Keratinocyte (primary cell): Measurements from ENCODE around the gene SEBOX. TPM values are rescaled to one million over a fixed set of nuclear protein-coding genes. Genes with fewer than 3 reads are reported as not detected.

Experiments
- DNase-seq: peaks from one replicate; pipeline ENCODE4 v3.0.0-alpha.2; 2011; ENCODE audit warnings: low read depth, missing footprints, low spot score
- FAIRE-seq: peaks from 2 replicates; lab custom pipeline; 2011; peaks lifted over from hg19 to GRCh38; lab: Jason Lieb, UNC
- H2AFZ ChIP-seq: 2 replicates; pipeline ENCODE4 v1.6.0; 2012; ENCODE audit warnings: low read length, control low read depth, inconsistent platforms; ENCODE audit not compliant: control insufficient read depth
- H3K27ac ChIP-seq: 2 replicates; pipeline ENCODE4 v1.5.1; 2011; ENCODE audit warnings: low read length; ENCODE audit not compliant: control insufficient read depth, insufficient read depth
- H3K27me3 ChIP-seq: 3 replicates; pipeline ENCODE4 v1.6.0; 2011; ENCODE audit warnings: low read length; ENCODE audit not compliant: control insufficient read depth, insufficient read depth; ENCODE audit errors: extremely low read depth
- H3K36me3 ChIP-seq, 2 experiments: 2 replicates in 1 of 2; 3 replicates in 1 of 2; pipeline ENCODE4 v1.5.1; 2011; ENCODE audit warnings: low read length in 2 of 2, mild to moderate bottlenecking in 1 of 2; ENCODE audit not compliant: control insufficient read depth in 2 of 2, insufficient read depth in 2 of 2; ENCODE audit errors: extremely low read depth in 1 of 2
- H3K4me1 ChIP-seq: 3 replicates; pipeline ENCODE4 v1.5.1; 2011; ENCODE audit warnings: low read length; ENCODE audit not compliant: control insufficient read depth, insufficient read depth; ENCODE audit errors: extremely low read depth
- H3K4me2 ChIP-seq: 3 replicates; pipeline ENCODE4 v1.6.0; 2011; ENCODE audit warnings: low read depth, low read length; ENCODE audit not compliant: control insufficient read depth, insufficient read depth; ENCODE audit errors: extremely low read depth
- H3K4me3 ChIP-seq, 3 experiments: fragments of 200-600 bp in 1 of 3; sonication (generic) in 1 of 3; 2 replicates in 2 of 3; 3 replicates in 1 of 3; pipeline ENCODE4 v1.5.1; 2011 to 2016; ENCODE audit warnings: low read length in 3 of 3, mild to moderate bottlenecking in 3 of 3, control low read depth in 2 of 3, inconsistent platforms in 1 of 3, low read depth in 1 of 3, mixed read lengths in 1 of 3, mixed run types in 1 of 3, moderate library complexity in 1 of 3; ENCODE audit not compliant: control insufficient read depth in 2 of 3, insufficient read depth in 2 of 3; ENCODE audit errors: extremely low read depth in 1 of 3
- H3K79me2 ChIP-seq: 2 replicates; pipeline ENCODE4 v1.6.0; 2012; ENCODE audit warnings: low read length; ENCODE audit not compliant: control insufficient read depth, insufficient read depth
- H3K9ac ChIP-seq: 3 replicates; pipeline ENCODE4 v1.6.0; 2011; ENCODE audit warnings: low read length; ENCODE audit not compliant: control insufficient read depth, insufficient read depth; ENCODE audit errors: extremely low read depth
- H3K9me1 ChIP-seq: 3 replicates; pipeline ENCODE4 v1.6.0; 2011; ENCODE audit warnings: low read length; ENCODE audit not compliant: control insufficient read depth, insufficient read depth; ENCODE audit errors: extremely low read depth
- H3K9me3 ChIP-seq: 2 replicates; pipeline ENCODE4 v1.5.1; 2012; ENCODE audit warnings: low read depth, low read length; ENCODE audit not compliant: control insufficient read depth
- H4K20me1 ChIP-seq: 3 replicates; pipeline ENCODE4 v1.6.0; 2011; ENCODE audit warnings: low read length; ENCODE audit not compliant: control insufficient read depth, insufficient read depth; ENCODE audit errors: extremely low read depth
- EZH2 ChIP-seq: IDR thresholded peaks from one replicate; pipeline ENCODE4 v1.6.1; 2012; ENCODE audit warnings: inconsistent platforms, mild to moderate bottlenecking, low read length, moderate library complexity
- dilution Hi-C: fragments of 300-500 bp; cut with MboI; formaldehyde crosslinking; loops from one replicate; pipeline ENCODE4 v1.7.0; 2020; ENCODE audit warnings: low sequenced_read_pairs; ENCODE audit not compliant: extremely low pct_ligation_motif_present
- polyA plus RNA-seq, 5 experiments: library from polyadenylated mRNA; depleted of rRNA in 3 of 5; stranded (reverse) in 3 of 5; stranded (forward) in 1 of 5; unstranded in 1 of 5; fragments of >200 nt; gene quantifications; 1 replicate in 1 of 5; 2 replicates in 3 of 5; 3 replicates in 1 of 5; pipeline versions ENCODE4 v1.2.1 to v1.2.3, GENCODE V29; 2011 to 2012; ENCODE audit warnings: missing spikeins in 2 of 5, low read depth in 1 of 5, low replicate concordance in 1 of 5
- TF ChIP-seq, protein P1 (sequence below), 3 experiments: IDR thresholded peaks in 1 of 3; conservative IDR thresholded peaks in 1 of 3; optimal IDR thresholded peaks in 1 of 3; 2 replicates in 2 of 3; 3 replicates in 1 of 3; pipeline versions ENCODE3 to v1.5.1; 2011; ENCODE audit warnings: low read length in 3 of 3, mild to moderate bottlenecking in 3 of 3, moderate library complexity in 2 of 3, control low read depth in 1 of 3, inconsistent platforms in 1 of 3; ENCODE audit not compliant: insufficient read depth in 2 of 3; ENCODE audit errors: extremely low read depth in 1 of 3

Gene SEBOX
- polyA plus RNA-seq, 1 donor (not counting 4 experiments of a cell fraction or from before 2014, with no cell fraction given) = not detected

DNA sequence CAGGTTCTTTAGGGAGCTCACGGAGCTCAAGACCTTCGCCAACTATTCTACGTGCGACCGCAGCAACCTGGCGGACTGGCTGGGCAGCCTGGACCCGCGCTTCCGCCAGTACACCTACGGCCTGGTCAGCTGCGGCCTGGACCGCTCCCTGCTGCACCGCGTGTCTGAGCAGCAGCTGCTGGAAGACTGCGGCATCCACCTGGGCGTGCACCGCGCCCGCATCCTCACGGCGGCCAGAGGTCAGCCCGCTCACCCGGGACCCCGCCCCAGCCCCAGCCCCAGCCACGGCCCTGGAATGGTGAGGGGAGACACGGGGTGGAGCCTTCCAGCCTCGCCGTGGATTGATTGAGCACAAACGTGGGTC, 20.0 kb upstream of the SEBOX start:
- Histone ChIP-seq H3K27me3 (peaks cover 36% of the 10 kb centered on the region), H3K4me3 (peak overlapping the region in 1 of 3 experiments; percentile 69), H3K4me1 (peaks cover 23% of the 10 kb centered on the region), H3K9ac (no peak overlapping the region), H3K27ac (no peak overlapping the region), H3K4me2 (peak overlapping the region; percentile 87), H3K9me1 (no peaks in the 10 kb centered on the region), H2AFZ (no peak overlapping the region), H3K36me3 (no peaks in the 10 kb centered on the region), H4K20me1 (no peaks in the 10 kb centered on the region), H3K9me3 (no peaks in the 10 kb centered on the region), H3K79me2 (no peaks in the 10 kb centered on the region)
- dilution Hi-C loops = no loop called here
- DNase-seq (no peak), FAIRE-seq (no peak)
- TF ChIP-seq, protein P1, sequence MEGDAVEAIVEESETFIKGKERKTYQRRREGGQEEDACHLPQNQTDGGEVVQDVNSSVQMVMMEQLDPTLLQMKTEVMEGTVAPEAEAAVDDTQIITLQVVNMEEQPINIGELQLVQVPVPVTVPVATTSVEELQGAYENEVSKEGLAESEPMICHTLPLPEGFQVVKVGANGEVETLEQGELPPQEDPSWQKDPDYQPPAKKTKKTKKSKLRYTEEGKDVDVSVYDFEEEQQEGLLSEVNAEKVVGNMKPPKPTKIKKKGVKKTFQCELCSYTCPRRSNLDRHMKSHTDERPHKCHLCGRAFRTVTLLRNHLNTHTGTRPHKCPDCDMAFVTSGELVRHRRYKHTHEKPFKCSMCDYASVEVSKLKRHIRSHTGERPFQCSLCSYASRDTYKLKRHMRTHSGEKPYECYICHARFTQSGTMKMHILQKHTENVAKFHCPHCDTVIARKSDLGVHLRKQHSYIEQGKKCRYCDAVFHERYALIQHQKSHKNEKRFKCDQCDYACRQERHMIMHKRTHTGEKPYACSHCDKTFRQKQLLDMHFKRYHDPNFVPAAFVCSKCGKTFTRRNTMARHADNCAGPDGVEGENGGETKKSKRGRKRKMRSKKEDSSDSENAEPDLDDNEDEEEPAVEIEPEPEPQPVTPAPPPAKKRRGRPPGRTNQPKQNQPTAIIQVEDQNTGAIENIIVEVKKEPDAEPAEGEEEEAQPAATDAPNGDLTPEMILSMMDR (optimal IDR thresholded peaks at IDR 0.05 in 1 of 3, IDR thresholded peaks at IDR 0.05 in 1 of 3, conservative IDR thresholded peaks at IDR 0.05 in 1 of 3; ENCODE audit: extremely low read depth in 1 of 3, insufficient read depth in 2 of 3, low read length in 3 of 3) = no peak
- no peak for TF ChIP-seq EZH2

DNA sequence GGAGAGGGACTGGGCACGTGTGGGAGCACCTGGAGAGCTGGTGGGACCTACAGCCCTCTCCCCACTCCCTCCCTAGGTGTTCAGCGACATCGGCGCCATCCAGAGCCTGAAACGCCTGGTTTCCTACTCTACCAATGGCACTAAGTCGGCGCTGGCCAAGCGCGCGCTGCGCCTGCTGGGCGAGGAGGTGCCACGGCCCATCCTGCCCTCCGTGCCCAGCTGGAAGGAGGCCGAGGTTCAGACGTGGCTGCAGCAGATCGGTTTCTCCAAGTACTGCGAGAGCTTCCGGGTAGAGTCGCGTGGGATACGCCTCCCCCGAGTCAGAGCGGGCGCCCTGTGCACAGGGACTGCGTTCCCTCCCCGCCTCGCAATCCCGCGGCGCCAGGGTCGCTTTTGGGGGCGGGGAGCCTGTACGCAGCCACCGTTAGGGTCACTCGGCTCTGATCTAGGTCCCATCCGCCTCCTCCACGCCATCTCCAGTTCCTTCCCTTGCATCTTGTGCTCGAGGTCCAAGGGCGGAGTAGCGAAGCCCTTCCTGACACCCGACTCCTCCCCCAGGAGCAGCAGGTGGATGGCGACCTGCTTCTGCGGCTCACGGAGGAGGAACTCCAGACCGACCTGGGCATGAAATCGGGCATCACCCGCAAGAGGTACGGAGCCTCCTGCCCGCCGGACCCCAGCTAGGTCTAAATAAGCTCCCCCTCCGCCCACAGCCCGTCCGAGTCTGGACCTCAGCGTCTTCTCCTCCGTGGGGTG, 19.5 kb upstream of the SEBOX start:
- Histone ChIP-seq H3K4me3 (peak overlapping the region; percentile 32 to 69 (median 63)), H3K4me2 (peak overlapping the region; percentile 87), H4K20me1 (no peaks in the 10 kb centered on the region), H3K9me1 (no peaks in the 10 kb centered on the region), H3K27me3 (peaks cover 36% of the 10 kb centered on the region), H3K79me2 (no peaks in the 10 kb centered on the region), H3K27ac (no peak overlapping the region), H3K9ac (peak overlapping the region; percentile 22), H3K36me3 (no peaks in the 10 kb centered on the region), H3K9me3 (no peaks in the 10 kb centered on the region), H3K4me1 (peaks cover 23% of the 10 kb centered on the region), H2AFZ (peak overlapping the region; percentile 90)
- peak; percentile 81 for TF ChIP-seq EZH2
- TF ChIP-seq, protein P1 (optimal IDR thresholded peaks at IDR 0.05 in 1 of 3, IDR thresholded peaks at IDR 0.05 in 1 of 3, conservative IDR thresholded peaks at IDR 0.05 in 1 of 3; ENCODE audit: extremely low read depth in 1 of 3, insufficient read depth in 2 of 3, low read length in 3 of 3) = no peak
- dilution Hi-C loops = no loop called here
- DNase-seq (no peak), FAIRE-seq (no peak)
